Mesothelial cell of epicardium (in vitro differentiated cells): ENCODE measurements around the gene GGPS1. TPM values are rescaled to one million over a fixed set of nuclear protein-coding genes. Genes with fewer than 3 reads are reported as not detected.
"Not testable (repeated sequence)": the region's sequence is repeated elsewhere in the genome, so short reads cannot be mapped to it uniquely, and the experiment has no call there.

Source experiments
- DNase-seq, 2 experiments: peaks; one replicate each; pipeline ENCODE4 v3.0.0; 2021; ENCODE audit warnings: low spot score in 2 of 2; ENCODE audit not compliant: unreplicated experiment in 2 of 2
- H3K27ac Mint-ChIP-seq: 2 replicates; pipeline ENCODE4 v1.8.0; 2021; ENCODE audit warnings: mixed read lengths
- H3K27me3 Mint-ChIP-seq: 2 replicates; pipeline ENCODE4 v1.8.0; 2021; ENCODE audit warnings: low read depth, mixed read lengths
- H3K36me3 Mint-ChIP-seq: 2 replicates; pipeline ENCODE4 v1.8.0; 2021; ENCODE audit warnings: mixed read lengths
- H3K4me1 Mint-ChIP-seq: 2 replicates; pipeline ENCODE4 v1.8.0; 2021; ENCODE audit warnings: mixed read lengths
- H3K4me3 Mint-ChIP-seq: 2 replicates; pipeline ENCODE4 v1.8.0; 2021; ENCODE audit warnings: mild to moderate bottlenecking, moderate library complexity, mixed read lengths
- H3K9me3 Mint-ChIP-seq: 2 replicates; pipeline ENCODE4 v1.8.0; 2021; ENCODE audit warnings: mixed read lengths
- CTCF ChIP-seq: fragments of 200-600 bp; sonication (generic); IDR thresholded peaks from one replicate; pipeline ENCODE4 v1.5.0; 2021; ENCODE audit warnings: antibody characterized with exemption; ENCODE audit not compliant: unreplicated experiment
- total RNA-seq: library from RNA; stranded (reverse); gene quantifications from 3 replicates; pipeline ENCODE4 v1.2.1, GENCODE V29; 2021

GGPS1 gene
- total RNA-seq, 1 donor from 2014 or later, result 25.9 TPM

GRCh38 chr1:235367000-235367908 is 38.9 kb downstream of the GGPS1 start, which contains the start of gene TBCE:
TSS of gene TBCE (plus strand) at chr1:235367427. CDS start at chr1:235380050, 12,623 bp downstream.
- Mint-ChIP-seq H3K36me3 (peaks cover 5% of the 10 kb centered on the region), H3K4me1 (peaks cover 24% of the 10 kb centered on the region), H3K9me3 (no peaks in the 10 kb centered on the region), H3K27ac (peak within 1 kb of the TSS; percentile 98), H3K27me3 (no peaks in the 10 kb centered on the region), H3K4me3 (peak within 1 kb of the TSS; percentile 96)
- no peak for TF ChIP-seq CTCF
- DNase-seq, result peak; percentile 77 to 94

- no peaks in the 10 kb centered on the region for H3K9me3 Mint-ChIP-seq
- peak overlapping the region; percentile 98 for H3K27ac Mint-ChIP-seq
- H3K27me3 Mint-ChIP-seq, result no peaks in the 10 kb centered on the region
- peaks cover 8% of the 10 kb centered on the region for H3K36me3 Mint-ChIP-seq
- no peak for DNase-seq
- H3K4me3 Mint-ChIP-seq, result peak overlapping the region; percentile 96
- peaks cover 24% of the 10 kb centered on the region for H3K4me1 Mint-ChIP-seq
- no peak for TF ChIP-seq CTCF
Observed at GRCh38 chr1:235368428-235368827, 40.1 kb downstream of the GGPS1 start.

- Mint-ChIP-seq H3K4me3 (peak overlapping the region; percentile 13), H3K9me3 (no peaks in the 10 kb centered on the region), H3K27ac (no peak overlapping the region), H3K4me1 (peaks cover 24% of the 10 kb centered on the region), H3K36me3 (peaks cover 10% of the 10 kb centered on the region), H3K27me3 (no peaks in the 10 kb centered on the region)
- no peak for TF ChIP-seq CTCF
- DNase-seq, result no peak
Observed at GRCh38 chr1:235369802-235370201, 41.4 kb downstream of the GGPS1 start.

DNA sequence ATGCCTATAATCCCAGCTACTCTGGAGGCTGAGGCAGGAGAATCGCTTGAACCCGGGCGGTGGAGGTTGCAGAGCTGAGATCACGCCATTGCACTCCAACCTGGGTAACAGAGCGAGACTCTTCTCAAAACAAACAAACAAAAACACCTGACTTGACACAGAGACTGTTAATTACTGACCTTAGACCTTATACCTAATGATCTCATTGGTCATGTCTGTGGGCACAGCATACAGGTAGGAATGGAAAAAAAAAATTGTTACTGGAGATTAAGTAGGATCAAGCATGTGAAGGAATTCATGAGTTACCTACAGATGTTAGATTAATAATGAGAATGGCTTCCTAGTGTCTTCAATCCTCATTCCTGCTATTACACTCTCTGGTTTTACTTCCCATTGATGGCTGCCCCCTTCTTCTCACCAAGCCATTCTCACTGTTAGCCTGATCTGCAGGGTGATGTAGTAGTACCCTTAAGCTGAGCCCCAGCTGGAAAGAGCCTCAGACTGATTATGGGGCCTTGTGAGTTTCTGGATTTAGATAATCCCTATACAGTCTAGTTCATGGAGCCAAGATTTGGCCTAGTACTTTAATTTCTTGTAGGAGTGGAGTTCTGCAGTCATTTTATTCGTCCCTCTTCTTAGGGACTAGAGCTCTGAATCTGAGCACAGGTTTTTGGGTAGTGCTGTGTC is 47.7 kb downstream of the GGPS1 start:
- Mint-ChIP-seq H3K27me3 (no peaks in the 10 kb centered on the region), H3K36me3 (peaks cover 18% of the 10 kb centered on the region), H3K9me3 (no peaks in the 10 kb centered on the region), H3K4me3 (no peak overlapping the region), H3K27ac (no peak overlapping the region), H3K4me1 (no peaks in the 10 kb centered on the region)
- no peak for DNase-seq
- no peak for TF ChIP-seq CTCF

DNA sequence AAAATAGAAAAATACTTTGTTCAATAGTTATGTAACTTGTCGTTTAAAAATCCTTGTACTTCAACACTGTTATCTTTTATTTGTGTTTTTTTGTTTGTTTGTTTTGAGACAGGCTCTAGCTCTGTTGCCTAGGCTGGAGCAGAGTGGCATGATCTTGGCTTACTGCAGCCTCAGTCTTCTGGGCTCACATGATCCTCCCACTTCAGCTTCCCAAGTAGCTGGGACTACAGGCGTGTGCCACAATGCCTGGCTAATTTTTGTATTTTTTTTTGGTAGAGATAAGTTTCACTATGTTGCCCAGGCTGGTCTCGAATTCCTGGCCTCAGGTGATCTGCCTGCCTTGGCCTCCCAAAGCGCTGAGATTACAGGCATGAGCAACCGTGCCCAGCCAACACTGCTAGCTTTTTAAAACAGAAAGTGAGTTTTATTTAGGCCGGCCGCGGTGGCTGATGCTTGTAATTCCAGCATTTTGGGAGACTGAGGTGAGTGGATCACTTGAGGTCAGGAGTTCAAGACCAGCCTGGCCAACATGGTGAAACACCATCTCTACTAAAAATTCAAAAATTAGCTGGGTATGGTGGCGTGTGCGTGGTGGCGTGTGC is 49.9 kb downstream of the GGPS1 start:
- H3K27me3 Mint-ChIP-seq, H3K4me3 Mint-ChIP-seq, H3K27ac Mint-ChIP-seq, DNase-seq, H3K4me1 Mint-ChIP-seq, H3K9me3 Mint-ChIP-seq: not testable (repeated sequence)
- H3K36me3 Mint-ChIP-seq, result peaks cover 21% of the 10 kb centered on the region

DNA sequence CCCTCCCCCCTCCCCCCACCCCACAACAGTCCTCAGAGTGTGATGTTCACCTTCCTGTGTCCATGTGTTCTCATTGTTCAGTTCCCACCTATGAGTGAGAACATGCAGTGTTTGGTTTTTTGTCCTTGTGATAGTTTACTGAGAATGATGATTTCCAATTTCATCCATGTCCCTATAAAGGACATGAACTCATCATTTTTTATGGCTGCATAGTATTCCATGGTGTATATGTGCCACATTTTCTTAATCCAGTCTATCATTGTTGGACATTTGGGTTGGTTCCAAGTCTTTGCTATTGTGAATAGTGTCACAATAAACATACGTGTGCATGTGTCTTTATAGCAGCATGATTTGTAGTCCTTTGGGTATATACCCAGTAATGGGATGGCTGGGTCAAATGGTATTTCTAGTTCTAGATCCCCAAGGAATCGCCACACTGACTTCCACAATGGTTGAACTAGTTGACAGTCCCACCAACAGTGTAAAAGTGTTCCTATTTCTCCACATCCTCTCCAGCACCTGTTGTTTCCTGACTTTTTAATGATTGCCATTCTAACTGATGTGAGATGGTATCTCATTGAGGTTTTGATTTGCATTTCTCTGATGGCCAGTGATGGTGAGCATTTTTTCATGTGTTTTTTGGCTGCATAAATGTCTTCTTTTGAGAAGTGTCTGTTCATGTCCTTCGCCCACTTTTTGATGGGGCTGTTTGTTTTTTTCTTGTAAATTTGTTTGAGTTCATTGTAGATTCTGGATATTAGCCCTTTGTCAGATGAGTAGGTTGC is 53.8 kb downstream of the GGPS1 start:
- H3K27me3 Mint-ChIP-seq, H3K4me3 Mint-ChIP-seq, DNase-seq, H3K4me1 Mint-ChIP-seq, H3K9me3 Mint-ChIP-seq, H3K27ac Mint-ChIP-seq: not testable (repeated sequence)
- H3K36me3 Mint-ChIP-seq, result peaks cover 20% of the 10 kb centered on the region

- H3K27ac Mint-ChIP-seq, H3K4me3 Mint-ChIP-seq, DNase-seq, H3K27me3 Mint-ChIP-seq, H3K4me1 Mint-ChIP-seq: not testable (repeated sequence)
- peaks cover 33% of the 10 kb centered on the region for H3K36me3 Mint-ChIP-seq
- H3K9me3 Mint-ChIP-seq, result peaks cover 17% of the 10 kb centered on the region
Observed at GRCh38 chr1:235385633-235386032, 57.3 kb downstream of the GGPS1 start.
